ENCODE data around the gene POLR1C. TPM values are rescaled to one million over a fixed set of nuclear protein-coding genes. Genes with fewer than 3 reads are reported as not detected.

The POLR1C gene
- total RNA-seq, 1 experiment from 2014 or later, result 41.4 TPM

GRCh38 chr6:43511824-43512415, 5.0 kb upstream of the POLR1C start:
- peaks cover 23% of the 10 kb centered on the region for H3K79me2 ChIP-seq (ENCODE audit: low read depth)
- no peak for DNase-seq
- H3K36me3 ChIP-seq (ENCODE audit: low read depth), result peaks cover 9% of the 10 kb centered on the region; the same call in 1 of the 2 replicates
- H3K9me2 ChIP-seq (ENCODE audit: insufficient read depth), result no peaks in the 10 kb centered on the region
- no peak overlapping the region for H2AFZ ChIP-seq
- no peaks in the 10 kb centered on the region for H3K9me3 ChIP-seq (ENCODE audit: insufficient read depth, low read depth)
- ChIA-PET POLR2A (ENCODE audit: unreplicated experiment) (interaction anchor here (0.6 to 0.7 kb wide), 2 partner anchors 10 to 72 kb away, joined by 3 read pairs; no protein-coding TSS in a partner anchor), CTCF (no interaction called here)
- H3F3A ChIP-seq (ENCODE audit: insufficient read depth, low read depth), result peaks cover 23% of the 10 kb centered on the region
- H3K4me2 ChIP-seq, result no peak overlapping the region
- intact Hi-C loops (cut with micrococcal nuclease; ENCODE audit: unreplicated experiment), result no loop called here
- no TSS peak for BruUV-seq (replicated peaks)
- no peak for TF ChIP-seq CTCF (conservative IDR thresholded peaks at IDR 0.05)
- no peak for TF ChIP-seq EZH2 (IDR thresholded peaks at IDR 0.05; ENCODE audit: low read depth)
- no peaks in the 10 kb centered on the region for H3K27me3 ChIP-seq (ENCODE audit: insufficient read depth, low read depth)
- no peak overlapping the region for H3K27ac ChIP-seq
- peaks cover 16% of the 10 kb centered on the region for H3K4me1 ChIP-seq (replicated peaks; ENCODE audit: insufficient read depth)
- no peak overlapping the region for H3K4me3 ChIP-seq
- peaks cover 12% of the 10 kb centered on the region; the same call in 1 of the 2 replicates for H4K20me1 ChIP-seq (ENCODE audit: insufficient read depth)

GRCh38 chr6:43515808-43516207, 1.1 kb upstream of the POLR1C start:
- no peaks in the 10 kb centered on the region for H3K9me3 ChIP-seq (ENCODE audit: insufficient read depth, low read depth)
- peaks cover 39% of the 10 kb centered on the region for H3F3A ChIP-seq (ENCODE audit: insufficient read depth, low read depth)
- DNase-seq, result no peak
- no TSS peak for BruUV-seq (replicated peaks)
- no peaks in the 10 kb centered on the region for H3K27me3 ChIP-seq (ENCODE audit: insufficient read depth, low read depth)
- peaks cover 30% of the 10 kb centered on the region for H3K36me3 ChIP-seq (ENCODE audit: low read depth)
- TF ChIP-seq EZH2 (IDR thresholded peaks at IDR 0.05; ENCODE audit: low read depth) (no peak), CTCF (conservative IDR thresholded peaks at IDR 0.05) (no peak)
- POLR2A ChIA-PET (ENCODE audit: unreplicated experiment), result no interaction called here
- intact Hi-C loops (cut with micrococcal nuclease; ENCODE audit: unreplicated experiment), result no loop called here
- H3K4me2 ChIP-seq, result peak overlapping the region; percentile 92
- CTCF ChIA-PET, result interaction anchor here (0.5 kb wide), 1 partner anchor 722 kb away, joined by 3 read pairs; no protein-coding TSS in a partner anchor
- peaks cover 55% of the 10 kb centered on the region for H3K79me2 ChIP-seq (ENCODE audit: low read depth)
- peaks cover 21% of the 10 kb centered on the region for H3K4me1 ChIP-seq (replicated peaks; ENCODE audit: insufficient read depth)
- peaks cover 27% of the 10 kb centered on the region for H4K20me1 ChIP-seq (ENCODE audit: insufficient read depth)
- H2AFZ ChIP-seq, result no peak overlapping the region
- H3K27ac ChIP-seq, result no peak overlapping the region
- no peaks in the 10 kb centered on the region for H3K9me2 ChIP-seq (ENCODE audit: insufficient read depth)
- peak overlapping the region; percentile 84 for H3K4me3 ChIP-seq

- TF ChIP-seq CTCF (conservative IDR thresholded peaks at IDR 0.05) (no peak), EZH2 (IDR thresholded peaks at IDR 0.05; ENCODE audit: low read depth) (no peak)
- H3K27ac ChIP-seq, result peak overlapping the region; percentile 34; the same call in 1 of the 2 replicates
- peak overlapping the region; percentile 84 for H3K4me3 ChIP-seq
- no peaks in the 10 kb centered on the region for H3K27me3 ChIP-seq (ENCODE audit: insufficient read depth, low read depth)
- CTCF ChIA-PET, result no interaction called here
- intact Hi-C loops (cut with micrococcal nuclease; ENCODE audit: unreplicated experiment), result no loop called here
- peaks cover 21% of the 10 kb centered on the region for H3K4me1 ChIP-seq (replicated peaks; ENCODE audit: insufficient read depth)
- H3K79me2 ChIP-seq (ENCODE audit: low read depth), result peaks cover 55% of the 10 kb centered on the region
- POLR2A ChIA-PET (ENCODE audit: unreplicated experiment), result no interaction called here
- H3K36me3 ChIP-seq (ENCODE audit: low read depth), result peaks cover 35% of the 10 kb centered on the region
- H2AFZ ChIP-seq, result peak overlapping the region; percentile 87
- H3K9me3 ChIP-seq (ENCODE audit: insufficient read depth, low read depth), result no peaks in the 10 kb centered on the region
- no peaks in the 10 kb centered on the region for H3K9me2 ChIP-seq (ENCODE audit: insufficient read depth)
- H4K20me1 ChIP-seq (ENCODE audit: insufficient read depth), result peaks cover 27% of the 10 kb centered on the region
- BruUV-seq (replicated peaks), result TSS peak; percentile 56
- H3K4me2 ChIP-seq, result peak overlapping the region; percentile 92
- H3F3A ChIP-seq (ENCODE audit: insufficient read depth, low read depth), result peaks cover 39% of the 10 kb centered on the region
- DNase-seq, result no peak
These were observed 557 bp upstream of the POLR1C start for GRCh38 chr6:43516367-43516696.
